Uterus (tissue), 4 donors: ENCODE data around the gene MICAL2. TPM values are rescaled to one million over a fixed set of nuclear protein-coding genes. Genes with fewer than 3 reads are reported as not detected.

Experiments
- DNase-seq, 2 donors: peaks; one replicate each; pipeline ENCODE4 v3.0.0-alpha.2; 2019 to 2020
- H3K27ac ChIP-seq, 2 donors: fragments of 200-600 bp; sonication (generic); 1 replicate in 1 of 2; 2 replicates in 1 of 2; pipeline ENCODE4 v1.5.1; 2016 to 2018
- H3K27me3 ChIP-seq, 2 donors: fragments of 200-600 bp; sonication (generic); one replicate each; pipeline ENCODE4 v1.5.1; 2018 to 2019; ENCODE audit warnings: control low read depth in 1 of 2
- H3K36me3 ChIP-seq, 2 donors: fragments of 200-600 bp; sonication (generic); one replicate each; pipeline ENCODE4 v1.5.1; 2019; ENCODE audit warnings: control low read depth in 1 of 2
- H3K4me1 ChIP-seq, 2 donors: fragments of 200-600 bp; sonication (generic); one replicate each; pipeline ENCODE4 v1.5.1; 2018 to 2019; ENCODE audit warnings: control low read depth in 1 of 2
- H3K4me3 ChIP-seq, 2 donors: fragments of 200-600 bp; sonication (generic); 1 replicate in 1 of 2; 2 replicates in 1 of 2; pipeline ENCODE4 v1.5.1; 2018 to 2019; ENCODE audit warnings: mild to moderate bottlenecking in 1 of 2
- H3K9me3 ChIP-seq, 2 donors: fragments of 200-600 bp; sonication (generic); one replicate each; pipeline ENCODE4 v1.5.1; 2019; ENCODE audit warnings: control low read depth in 1 of 2
- CTCF ChIP-seq, 4 experiments: fragments of 200-600 bp in 2 of 4; fragments of 450-650 bp in 2 of 4; sonication (generic) in 2 of 4; IDR thresholded peaks; one replicate each; pipeline ENCODE4 v1.5.1; 2016 to 2019; ENCODE audit warnings: antibody characterized with exemption in 4 of 4, mild to moderate bottlenecking in 2 of 4, moderate library complexity in 1 of 4
- POLR2A ChIP-seq, 2 donors: fragments of 450-650 bp; IDR thresholded peaks; one replicate each; pipeline ENCODE4 v1.6.1; 2016; ENCODE audit warnings: antibody characterized with exemption in 2 of 2, mild to moderate bottlenecking in 1 of 2, moderate library complexity in 1 of 2
- intact Hi-C: fragments of 100-400 bp; cut with DNase I; formaldehyde crosslinking; loops from one replicate; pipeline ENCODE4 v1.15.1; 2023; ENCODE audit warnings: low total_unique reads
- total RNA-seq, 4 donors: library from RNA; depleted of rRNA in 3 of 4; stranded (reverse); fragments of >200 nt in 3 of 4; gene quantifications; one replicate each; pipeline versions ENCODE4 v1.1.0 to v1.2.4, GENCODE V29; 2014 to 2023
- donor health status: DM: yes; HTN: yes; CAD: no.

Gene MICAL2
- total RNA-seq, 4 donors from 2014 or later = 29.6 to 139 (median 53.1) TPM

GRCh38 chr11:12226093-12226492, 115.7 kb downstream of the MICAL2 start:
- no peak overlapping the region for H3K4me3 ChIP-seq
- no peaks in the 10 kb centered on the region for H3K9me3 ChIP-seq
- TF ChIP-seq POLR2A (IDR thresholded peaks at IDR 0.05) (no peak), CTCF (IDR thresholded peaks at IDR 0.05) (no peak)
- H3K36me3 ChIP-seq = no peaks in the 10 kb centered on the region
- intact Hi-C loops = no loop called here
- H3K27me3 ChIP-seq = no peaks in the 10 kb centered on the region
- H3K4me1 ChIP-seq = peaks cover 0 to 3% of the 10 kb centered on the region in 2 donors
- no peak overlapping the region for H3K27ac ChIP-seq
- DNase-seq = no peak

DNA sequence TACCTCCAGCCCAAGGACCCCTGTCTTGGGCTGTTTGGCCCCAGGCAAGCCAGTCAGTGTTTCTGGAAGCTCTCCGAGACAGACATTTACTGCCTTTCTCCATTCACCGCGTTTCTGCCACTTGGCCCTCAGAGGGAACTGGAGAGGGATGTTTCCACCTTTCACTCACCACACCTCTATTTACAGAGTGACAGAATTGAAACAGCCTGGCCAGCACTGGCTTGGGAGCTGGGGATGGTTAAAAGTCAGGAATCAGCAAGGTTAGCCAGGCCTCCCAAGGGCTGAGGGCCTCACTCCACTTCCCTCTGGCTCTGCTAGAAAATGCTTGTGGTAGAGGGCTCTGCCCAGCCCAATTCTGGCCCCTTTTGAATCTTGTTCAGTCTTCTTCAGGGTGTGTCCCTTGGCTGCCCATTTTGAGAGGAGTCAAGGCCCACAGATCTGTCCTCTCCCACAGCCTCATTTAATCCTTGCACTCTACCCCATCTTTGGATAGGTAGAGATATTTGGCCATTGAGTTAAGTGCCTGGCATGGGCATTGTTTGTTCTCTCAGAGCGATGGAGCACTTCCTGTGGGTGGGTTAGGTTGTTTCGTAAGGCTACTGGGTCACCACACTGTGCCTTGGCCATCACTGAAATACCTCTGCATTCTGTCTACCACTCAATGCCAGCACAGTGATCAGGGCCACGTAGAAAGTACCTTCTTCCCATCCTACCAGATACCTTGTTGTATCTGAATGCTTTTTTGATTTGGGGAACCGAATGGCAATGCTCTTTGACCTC, 119.2 kb downstream of the MICAL2 start:
- DNase-seq = no peak
- Histone ChIP-seq H3K27me3 (no peaks in the 10 kb centered on the region), H3K9me3 (no peaks in the 10 kb centered on the region), H3K27ac (no peak overlapping the region), H3K36me3 (no peaks in the 10 kb centered on the region), H3K4me3 (no peak overlapping the region), H3K4me1 (no peaks in the 10 kb centered on the region)
- TF ChIP-seq POLR2A (IDR thresholded peaks at IDR 0.05) (no peak), CTCF (IDR thresholded peaks at IDR 0.05) (no peak)
- intact Hi-C loops = no loop called here

- no peaks in the 10 kb centered on the region for H3K27me3 ChIP-seq
- intact Hi-C loops = no loop called here
- H3K27ac ChIP-seq = peak overlapping the region; percentile 71 to 77
- TF ChIP-seq CTCF (IDR thresholded peaks at IDR 0.05) (no peak), POLR2A (IDR thresholded peaks at IDR 0.05) (no peak)
- no peaks in the 10 kb centered on the region for H3K9me3 ChIP-seq
- no peak for DNase-seq
- no peaks in the 10 kb centered on the region for H3K4me1 ChIP-seq
- H3K36me3 ChIP-seq = no peaks in the 10 kb centered on the region
- no peak overlapping the region for H3K4me3 ChIP-seq
These were observed 121.8 kb downstream of the MICAL2 start for GRCh38 chr11:12232160-12232559.

- TF ChIP-seq POLR2A (IDR thresholded peaks at IDR 0.05) (no peak), CTCF (IDR thresholded peaks at IDR 0.05) (no peak)
- H3K4me1 ChIP-seq = no peaks in the 10 kb centered on the region
- intact Hi-C loops = no loop called here
- no peaks in the 10 kb centered on the region for H3K27me3 ChIP-seq
- H3K4me3 ChIP-seq = no peak overlapping the region
- H3K9me3 ChIP-seq = no peaks in the 10 kb centered on the region
- DNase-seq = no peak
- no peaks in the 10 kb centered on the region for H3K36me3 ChIP-seq
- H3K27ac ChIP-seq = peak overlapping the region; percentile 71 to 77
These were observed 122.6 kb downstream of the MICAL2 start for GRCh38 chr11:12232817-12233601.

- Histone ChIP-seq H3K4me1 (no peaks in the 10 kb centered on the region), H3K4me3 (no peak overlapping the region), H3K9me3 (no peaks in the 10 kb centered on the region), H3K27me3 (no peaks in the 10 kb centered on the region), H3K27ac (peak overlapping the region; percentile 71 to 77), H3K36me3 (no peaks in the 10 kb centered on the region)
- TF ChIP-seq POLR2A (IDR thresholded peaks at IDR 0.05) (no peak), CTCF (IDR thresholded peaks at IDR 0.05) (no peak)
- intact Hi-C loops = no loop called here
- DNase-seq = no peak
These were observed 123.2 kb downstream of the MICAL2 start for GRCh38 chr11:12233602-12233925.
